Mesendoderm (in vitro differentiated cells): ENCODE results near the gene RIC8B.
A peak's percentile ranks its signal among the peaks of the same experiment; 100 is the strongest.

Source experiments
- DNase-seq: peaks from one replicate; pipeline ENCODE4 v3.0.0; 2013
- H2AK5ac ChIP-seq: 2 replicates; pipeline ENCODE4 v1.6.1; 2013; ENCODE audit warnings: low read length, inconsistent platforms
- H2BK120ac ChIP-seq: 2 replicates; pipeline ENCODE4 v1.6.1; 2013; ENCODE audit warnings: low read depth, mild to moderate bottlenecking, low read length, moderate library complexity, mixed read lengths
- H2BK15ac ChIP-seq: replicated peaks from 2 replicates; pipeline ENCODE4 v1.6.1; 2013; ENCODE audit warnings: low read depth, mild to moderate bottlenecking, moderate library complexity
- H2BK5ac ChIP-seq: 2 replicates; pipeline ENCODE4 v1.6.1; 2013; ENCODE audit warnings: low read length, inconsistent platforms
- H3K18ac ChIP-seq: 2 replicates; pipeline ENCODE4 v1.6.1; 2013; ENCODE audit warnings: mild to moderate bottlenecking, low read length, mixed read lengths
- H3K23ac ChIP-seq: one replicate; pipeline ENCODE4 v1.6.1; 2013; ENCODE audit warnings: low read length
- H3K27ac ChIP-seq: 2 replicates; pipeline ENCODE4 v1.5.1; 2013; ENCODE audit warnings: low read depth, mild to moderate bottlenecking, inconsistent platforms, low read length, moderate library complexity
- H3K27me3 ChIP-seq: 2 replicates; pipeline ENCODE4 v1.6.1; 2013; ENCODE audit warnings: low read length, control low read depth, mild to moderate bottlenecking, inconsistent platforms; ENCODE audit not compliant: insufficient read depth, poor library complexity
- H3K36me3 ChIP-seq: 2 replicates; pipeline ENCODE4 v1.6.1; 2013; ENCODE audit warnings: low read length, inconsistent platforms; ENCODE audit not compliant: control insufficient read depth, insufficient read depth
- H3K4ac ChIP-seq: one replicate; pipeline ENCODE4 v1.6.1; 2013; ENCODE audit warnings: low read depth, mild to moderate bottlenecking, low read length, moderate library complexity
- H3K4me1 ChIP-seq: 2 replicates; pipeline ENCODE4 v1.6.1; 2013; ENCODE audit warnings: low read depth, low read length, inconsistent platforms; ENCODE audit not compliant: control insufficient read depth
- H3K4me2 ChIP-seq: 2 replicates; pipeline ENCODE4 v1.6.1; 2013; ENCODE audit warnings: low read length
- H3K4me3 ChIP-seq: 2 replicates; pipeline ENCODE4 v1.5.1; 2013; ENCODE audit warnings: mild to moderate bottlenecking, low read length
- H3K56ac ChIP-seq: one replicate; pipeline ENCODE4 v1.6.1; 2013; ENCODE audit warnings: low read length
- H3K79me1 ChIP-seq: 2 replicates; pipeline ENCODE4 v1.6.1; 2013; ENCODE audit warnings: low read length, inconsistent platforms
- H3K79me2 ChIP-seq: 2 replicates; pipeline ENCODE4 v1.6.1; 2013; ENCODE audit warnings: mild to moderate bottlenecking, low read length; ENCODE audit not compliant: control insufficient read depth, insufficient read depth
- H3K9ac ChIP-seq: 2 replicates; pipeline ENCODE4 v1.6.1; 2013; ENCODE audit warnings: low read length, inconsistent platforms
- H4K5ac ChIP-seq: one replicate; pipeline ENCODE4 v1.6.1; 2013; ENCODE audit warnings: low read length
- H4K8ac ChIP-seq: one replicate; pipeline ENCODE4 v1.6.1; 2013; ENCODE audit warnings: low read depth, mild to moderate bottlenecking, control low read depth, low read length, moderate library complexity
- WGBS: extraction: QIAGEN DNeasy Blood & Tissue Kit; methylation state at CpG from one replicate; pipeline ENCODE4 v1.1.7; 2013; ENCODE audit warnings: low lambda C conversion rate, missing lambda C conversion rate; ENCODE audit not compliant: insufficient coverage; ENCODE audit errors: extremely low coverage; 5-methylcytosine and 5-hydroxymethylcytosine counted together

The RIC8B gene

DNA sequence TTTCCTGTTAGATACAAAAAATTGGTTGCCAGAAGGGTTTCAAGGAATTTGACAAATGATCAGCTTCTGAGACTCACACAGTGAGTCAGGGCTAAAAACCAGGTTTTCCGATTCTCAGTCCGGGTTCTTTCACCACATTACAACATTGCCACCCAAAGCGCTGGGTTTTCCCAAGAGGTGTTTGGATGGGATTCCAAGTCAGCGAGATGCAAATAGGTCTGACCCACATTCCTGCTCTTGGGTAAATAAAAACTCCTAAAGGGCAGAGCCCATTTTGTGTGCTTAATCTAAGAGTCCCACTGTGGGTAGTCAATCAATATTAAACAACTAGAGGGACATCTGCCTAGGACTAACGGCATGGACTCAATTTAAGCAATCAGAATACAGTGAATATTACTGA, 5.4 kb upstream of the RIC8B start:
- Histone ChIP-seq H3K9ac (no peak overlapping the region), H3K79me1 (no peaks in the 10 kb centered on the region), H3K4me2 (no peak overlapping the region), H3K18ac (peak overlapping the region; percentile 66), H2BK15ac (no peak overlapping the region), H3K79me2 (no peaks in the 10 kb centered on the region), H4K5ac (no peak overlapping the region), H3K4me3 (no peak overlapping the region), H3K4me1 (peaks cover 8% of the 10 kb centered on the region), H3K23ac (no peak overlapping the region), H2BK5ac (no peak overlapping the region), H3K27me3 (no peaks in the 10 kb centered on the region), H2AK5ac (no peak overlapping the region), H2BK120ac (peak overlapping the region; percentile 83), H3K4ac (no peak overlapping the region), H4K8ac (no peak overlapping the region), H3K27ac (no peak overlapping the region), H3K56ac (no peak overlapping the region), H3K36me3 (no peaks in the 10 kb centered on the region)
- peak; percentile 87 for DNase-seq
- no CpG with 5 or more reads among the region's 5 CpGs for whole genome bisulfite sequencing

DNA sequence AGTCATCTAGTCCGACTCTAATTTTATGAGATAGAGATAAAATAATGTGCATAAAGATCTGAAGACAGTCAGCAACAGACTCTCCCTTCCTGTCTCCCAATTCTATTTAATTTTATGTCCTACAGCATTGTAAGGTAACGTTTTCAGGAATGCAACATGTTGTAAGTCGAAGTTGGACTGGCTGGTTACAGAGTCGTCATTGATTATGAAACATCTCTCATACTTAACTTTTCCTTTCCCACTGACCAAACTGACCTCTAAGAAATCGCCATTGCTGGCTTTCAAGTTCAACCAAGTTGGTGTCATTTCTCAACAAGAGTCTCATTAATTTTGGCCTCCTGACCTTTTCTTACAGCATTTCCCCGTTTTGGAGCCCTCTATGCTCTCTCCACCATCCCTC, 4.9 kb upstream of the RIC8B start:
- Histone ChIP-seq H3K4me3 (no peak overlapping the region), H3K4me2 (no peak overlapping the region), H3K36me3 (no peaks in the 10 kb centered on the region), H3K79me1 (no peaks in the 10 kb centered on the region), H3K56ac (no peak overlapping the region), H2BK120ac (no peak overlapping the region), H3K27ac (no peak overlapping the region), H3K79me2 (no peaks in the 10 kb centered on the region), H3K23ac (no peak overlapping the region), H4K8ac (no peak overlapping the region), H2BK5ac (no peak overlapping the region), H2AK5ac (no peak overlapping the region), H3K18ac (peak overlapping the region; percentile 34), H3K27me3 (no peaks in the 10 kb centered on the region), H3K9ac (no peak overlapping the region), H4K5ac (no peak overlapping the region), H3K4me1 (peaks cover 8% of the 10 kb centered on the region), H3K4ac (no peak overlapping the region), H2BK15ac (peak overlapping the region; percentile 20)
- no CpG with 5 or more reads among the region's 6 CpGs for WGBS
- DNase-seq: no peak

DNA sequence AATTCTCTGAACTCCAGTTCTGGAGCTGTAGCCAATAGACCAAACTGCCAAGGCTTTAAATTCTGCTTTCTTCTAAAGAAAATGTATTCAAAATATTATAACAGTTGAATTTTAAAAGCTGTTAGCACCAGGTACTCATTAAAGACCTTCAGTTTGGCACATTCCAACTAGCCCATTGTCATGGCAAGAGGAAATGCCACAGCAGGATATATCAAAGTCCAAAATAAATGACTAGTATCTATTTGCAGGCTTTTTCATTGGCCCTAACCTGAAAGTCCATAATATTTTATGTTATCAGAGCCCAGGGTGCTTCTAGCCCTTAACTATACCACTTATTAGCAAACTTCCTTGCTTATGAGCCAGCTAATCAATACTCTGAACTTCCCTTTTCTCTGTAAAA, 3.1 kb upstream of the RIC8B start:
- Histone ChIP-seq H3K79me1 (peaks cover 12% of the 10 kb centered on the region), H3K4ac (no peak overlapping the region), H3K27ac (no peak overlapping the region), H3K4me2 (no peak overlapping the region), H3K56ac (no peak overlapping the region), H3K4me3 (no peak overlapping the region), H2BK120ac (no peak overlapping the region), H4K5ac (no peak overlapping the region), H3K79me2 (peaks cover 13% of the 10 kb centered on the region), H3K36me3 (no peaks in the 10 kb centered on the region), H2BK15ac (no peak overlapping the region), H3K27me3 (no peaks in the 10 kb centered on the region), H2BK5ac (no peak overlapping the region), H3K4me1 (peaks cover 14% of the 10 kb centered on the region), H2AK5ac (no peak overlapping the region), H4K8ac (no peak overlapping the region), H3K23ac (no peak overlapping the region), H3K9ac (no peak overlapping the region), H3K18ac (no peak overlapping the region)
- peak; percentile 48 for DNase-seq

DNA sequence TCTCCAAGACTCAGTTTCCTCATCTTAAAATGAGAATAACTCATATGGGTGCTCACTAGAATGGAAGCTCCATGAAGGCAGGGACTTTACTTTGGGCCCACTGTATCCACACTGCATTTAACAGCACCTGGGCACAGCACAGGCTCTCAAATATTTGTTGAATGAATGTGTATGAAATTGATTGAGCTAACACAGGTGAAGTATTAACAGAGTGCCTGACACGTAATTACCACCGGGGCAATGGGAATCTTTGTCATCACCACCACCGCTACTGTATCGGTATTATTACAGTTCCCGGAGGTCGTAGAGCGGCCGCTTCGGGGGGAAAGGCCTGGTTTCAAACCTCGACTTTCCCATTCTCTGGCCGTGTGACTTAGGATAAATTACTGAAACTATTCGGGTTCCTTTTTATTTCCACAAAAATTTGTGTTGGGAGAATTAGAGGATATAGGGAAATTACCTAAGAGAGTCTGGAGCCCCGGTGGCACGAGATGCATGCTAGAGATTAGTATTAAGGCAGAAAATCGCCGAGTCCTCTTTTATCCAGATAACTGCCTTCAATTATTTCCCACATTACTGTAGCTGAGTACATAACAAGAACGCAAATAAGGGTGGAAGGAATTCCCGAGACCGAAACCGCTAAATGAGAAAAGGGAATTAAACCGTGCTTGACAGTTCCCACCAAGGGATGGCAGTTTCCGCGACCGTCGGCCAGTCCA, 1.0 kb upstream of the RIC8B start:
- H3K27me3 ChIP-seq: no peaks in the 10 kb centered on the region
- H2BK15ac ChIP-seq: no peak overlapping the region
- peak overlapping the region; percentile 89 for H3K56ac ChIP-seq
- peaks cover 14% of the 10 kb centered on the region for H3K79me2 ChIP-seq
- no peak overlapping the region for H2BK5ac ChIP-seq
- no peak overlapping the region for H4K8ac ChIP-seq
- peak overlapping the region; percentile 48 for H3K4me3 ChIP-seq
- H2BK120ac ChIP-seq: no peak overlapping the region
- H3K23ac ChIP-seq: no peak overlapping the region
- H4K5ac ChIP-seq: no peak overlapping the region
- H3K18ac ChIP-seq: peak overlapping the region; percentile 83
- peak overlapping the region; percentile 39 for H3K27ac ChIP-seq
- peaks cover 16% of the 10 kb centered on the region for H3K79me1 ChIP-seq
- H3K4ac ChIP-seq: peak overlapping the region; percentile 41
- peak overlapping the region; percentile 79 for H3K9ac ChIP-seq
- H3K4me1 ChIP-seq: peaks cover 11% of the 10 kb centered on the region
- H2AK5ac ChIP-seq: no peak overlapping the region
- peak overlapping the region; percentile 44 for H3K4me2 ChIP-seq
- no CpG with 5 or more reads among the region's 25 CpGs for WGBS
- no peaks in the 10 kb centered on the region for H3K36me3 ChIP-seq
- DNase-seq: peak; percentile 5

DNA sequence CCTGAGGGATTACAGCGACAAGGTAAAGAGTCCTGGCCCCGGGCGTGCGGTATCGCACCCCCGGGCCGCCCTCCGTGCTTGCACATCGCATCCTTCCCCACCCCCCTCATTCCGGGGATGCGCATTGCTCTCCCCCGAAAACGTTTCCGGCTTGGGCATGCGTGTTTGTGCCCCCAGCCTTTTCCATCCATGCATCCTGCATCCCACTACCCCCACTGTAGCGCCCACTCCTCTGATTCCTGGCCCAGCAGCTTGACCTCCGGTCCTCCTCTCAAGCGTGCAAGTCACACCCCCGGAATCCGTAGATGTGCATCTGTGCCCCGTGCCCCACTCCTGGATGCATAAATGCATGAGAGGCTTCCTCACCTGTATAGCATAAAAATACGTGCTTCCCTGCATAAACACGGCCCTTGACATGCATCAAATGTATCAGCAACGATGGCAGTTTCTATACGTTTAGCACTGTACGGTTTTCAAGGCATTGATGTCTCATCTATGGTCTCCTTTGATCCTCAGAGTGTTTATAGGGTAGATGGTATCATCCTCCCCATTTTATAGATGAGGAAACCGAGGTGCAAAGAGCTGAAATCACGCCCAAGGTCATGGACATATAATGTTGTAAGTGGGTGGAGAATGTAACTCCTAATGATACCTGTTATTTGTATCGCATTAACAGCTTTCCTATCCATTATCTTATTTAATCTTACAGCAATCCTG, 484 bp downstream of the RIC8B start:
- no peak overlapping the region for H3K4ac ChIP-seq

More for the DNA sequence above, 484 bp downstream of the RIC8B start:
- peaks cover 7% of the 10 kb centered on the region for H3K4me1 ChIP-seq
- no peaks in the 10 kb centered on the region for H3K36me3 ChIP-seq
- H2BK5ac ChIP-seq: no peak overlapping the region
- H3K9ac ChIP-seq: peak overlapping the region; percentile 89
- no peak overlapping the region for H3K18ac ChIP-seq
- H2AK5ac ChIP-seq: peak overlapping the region; percentile 22
- no peaks in the 10 kb centered on the region for H3K27me3 ChIP-seq
- peaks cover 18% of the 10 kb centered on the region for H3K79me1 ChIP-seq
- DNase-seq: no peak
- peak overlapping the region; percentile 87 for H3K4me2 ChIP-seq
- no CpG with 5 or more reads among the region's 29 CpGs for WGBS
- no peak overlapping the region for H2BK120ac ChIP-seq
- H2BK15ac ChIP-seq: no peak overlapping the region
- H3K4me3 ChIP-seq: peak overlapping the region; percentile 89
- H3K79me2 ChIP-seq: peaks cover 14% of the 10 kb centered on the region
- H3K56ac ChIP-seq: peak overlapping the region; percentile 97
- peak overlapping the region; percentile 90 for H3K23ac ChIP-seq
- H3K27ac ChIP-seq: peak overlapping the region; percentile 94
- no peak overlapping the region for H4K8ac ChIP-seq
- no peak overlapping the region for H4K5ac ChIP-seq
